Neutrophil (primary cell): ENCODE measurements around the gene TMIE.

ENCODE experiments used
- H3K27ac ChIP-seq: fragments of 200-600 bp; sonication (generic); 2 replicates; pipeline ENCODE4 v1.5.1; 2016; ENCODE audit warnings: mild to moderate bottlenecking, moderate library complexity
- H3K27me3 ChIP-seq: fragments of 200-600 bp; sonication (generic); 2 replicates; pipeline ENCODE4 v1.6.0; 2016; ENCODE audit warnings: mild to moderate bottlenecking
- H3K36me3 ChIP-seq: fragments of 200-600 bp; sonication (generic); 2 replicates; pipeline ENCODE4 v1.5.1; 2017
- H3K4me1 ChIP-seq, 2 experiments: fragments of 200-600 bp in 1 of 2; sonication (generic) in 1 of 2; 1 replicate in 1 of 2; 2 replicates in 1 of 2; pipeline versions ENCODE4 v1.5.1 to v1.6.1; 2013 to 2016; ENCODE audit warnings: low read depth in 1 of 2, low read length in 1 of 2, mild to moderate bottlenecking in 1 of 2, moderate library complexity in 1 of 2; ENCODE audit not compliant: control insufficient read depth in 1 of 2, insufficient read depth in 1 of 2
- H3K4me3 ChIP-seq, 2 experiments: fragments of 200-600 bp in 1 of 2; sonication (generic) in 1 of 2; 1 replicate in 1 of 2; 2 replicates in 1 of 2; pipeline ENCODE4 v1.5.1; 2013 to 2016; ENCODE audit warnings: low read depth in 1 of 2, low read length in 1 of 2, mild to moderate bottlenecking in 1 of 2, moderate library complexity in 1 of 2
- H3K9me3 ChIP-seq: fragments of 200-600 bp; sonication (generic); 2 replicates; pipeline ENCODE4 v1.5.1; 2016
- CTCF ChIP-seq: fragments of 200-600 bp; sonication (generic); IDR thresholded peaks from 2 replicates; pipeline ENCODE4 v1.5.1; 2016; ENCODE audit warnings: antibody characterized with exemption

Gene TMIE

GRCh38 chr3:46730819-46731218, 29.6 kb downstream of the TMIE start:
- Histone ChIP-seq H3K36me3 (no peaks in the 10 kb centered on the region), H3K4me3 (no peak overlapping the region), H3K4me1 (no peaks in the 10 kb centered on the region), H3K27ac (no peak overlapping the region), H3K27me3 (peaks cover 23% of the 10 kb centered on the region), H3K9me3 (no peaks in the 10 kb centered on the region)
- no peak for TF ChIP-seq CTCF

- Histone ChIP-seq H3K36me3 (no peaks in the 10 kb centered on the region), H3K9me3 (no peaks in the 10 kb centered on the region), H3K27me3 (peaks cover 23% of the 10 kb centered on the region), H3K4me1 (no peaks in the 10 kb centered on the region), H3K4me3 (no peak overlapping the region), H3K27ac (no peak overlapping the region)
- no peak for TF ChIP-seq CTCF
These were observed 30.6 kb downstream of the TMIE start for GRCh38 chr3:46731795-46732194.

- Histone ChIP-seq H3K36me3 (no peaks in the 10 kb centered on the region), H3K27me3 (peaks cover 28% of the 10 kb centered on the region), H3K4me1 (no peaks in the 10 kb centered on the region), H3K9me3 (no peaks in the 10 kb centered on the region), H3K4me3 (no peak overlapping the region), H3K27ac (no peak overlapping the region)
- TF ChIP-seq CTCF: no peak
These were observed 32.0 kb downstream of the TMIE start for GRCh38 chr3:46733026-46733800.

GRCh38 chr3:46734773-46735172, 33.6 kb downstream of the TMIE start:
- TF ChIP-seq CTCF: no peak
- no peaks in the 10 kb centered on the region for H3K36me3 ChIP-seq

GRCh38 chr3:46736006-46736872, 35.0 kb downstream of the TMIE start:
- H3K4me3 ChIP-seq: no peak overlapping the region
- H3K9me3 ChIP-seq: no peaks in the 10 kb centered on the region
- TF ChIP-seq CTCF: no peak
- H3K27me3 ChIP-seq: peaks cover 11% of the 10 kb centered on the region
- H3K4me1 ChIP-seq: no peaks in the 10 kb centered on the region
- H3K36me3 ChIP-seq: no peaks in the 10 kb centered on the region
- H3K27ac ChIP-seq: no peak overlapping the region

More at GRCh38 chr3:46734773-46735172, 33.6 kb downstream of the TMIE start:
- no peaks in the 10 kb centered on the region for H3K9me3 ChIP-seq
- no peak overlapping the region for H3K4me3 ChIP-seq
- H3K27ac ChIP-seq: no peak overlapping the region
- no peaks in the 10 kb centered on the region for H3K4me1 ChIP-seq
- H3K27me3 ChIP-seq: peaks cover 17% of the 10 kb centered on the region
